ENCODE results near the gene FGF3. TPM values are rescaled to one million over a fixed set of nuclear protein-coding genes. Genes with fewer than 3 reads are reported as not detected.

The FGF3 gene
- total RNA-seq, 1 donor from 2014 or later: not detected

- Histone ChIP-seq H3K9me3 (replicated peaks) (no peaks in the 10 kb centered on the region), H3K27ac (replicated peaks) (no peak overlapping the region), H3K4me1 (no peaks in the 10 kb centered on the region), H3K27me3 (ENCODE audit: low read depth) (peaks cover 89% of the 10 kb centered on the region), H3K36me3 (no peaks in the 10 kb centered on the region), H3K4me3 (no peak overlapping the region)
- intact Hi-C loops (cut with micrococcal nuclease): no loop called here
- no peak for TF ChIP-seq CTCF (IDR thresholded peaks at IDR 0.05; ENCODE audit: borderline replicate concordance)
- DNase-seq: no peak
Observed at GRCh38 chr11:69865707-69866106, 46.5 kb upstream of the FGF3 start.

- Histone ChIP-seq H3K4me1 (no peaks in the 10 kb centered on the region), H3K36me3 (no peaks in the 10 kb centered on the region), H3K9me3 (replicated peaks) (no peaks in the 10 kb centered on the region), H3K4me3 (no peak overlapping the region), H3K27me3 (ENCODE audit: low read depth) (peaks cover 97% of the 10 kb centered on the region), H3K27ac (replicated peaks) (no peak overlapping the region)
- DNase-seq: no peak
- intact Hi-C loops (cut with micrococcal nuclease): no loop called here
- TF ChIP-seq CTCF (IDR thresholded peaks at IDR 0.05; ENCODE audit: borderline replicate concordance): no peak
Observed at GRCh38 chr11:69864686-69865661, 45.8 kb upstream of the FGF3 start.

GRCh38 chr11:69863544-69864200 is 44.5 kb upstream of the FGF3 start:
- H3K4me1 ChIP-seq: no peaks in the 10 kb centered on the region
- H3K4me3 ChIP-seq: no peak overlapping the region
- no peak overlapping the region for H3K27ac ChIP-seq (replicated peaks)
- no peaks in the 10 kb centered on the region for H3K36me3 ChIP-seq
- H3K27me3 ChIP-seq (ENCODE audit: low read depth): peaks cover 98% of the 10 kb centered on the region
- no peak for TF ChIP-seq CTCF (IDR thresholded peaks at IDR 0.05; ENCODE audit: borderline replicate concordance)
- intact Hi-C loops (cut with micrococcal nuclease): no loop called here
- DNase-seq: no peak
- no peaks in the 10 kb centered on the region for H3K9me3 ChIP-seq (replicated peaks)

GRCh38 chr11:69862797-69863543 is 43.8 kb upstream of the FGF3 start:
- Histone ChIP-seq H3K27me3 (ENCODE audit: low read depth) (peaks cover 96% of the 10 kb centered on the region), H3K4me1 (no peaks in the 10 kb centered on the region), H3K9me3 (replicated peaks) (no peaks in the 10 kb centered on the region), H3K36me3 (no peaks in the 10 kb centered on the region), H3K27ac (replicated peaks) (no peak overlapping the region), H3K4me3 (no peak overlapping the region)
- TF ChIP-seq CTCF (IDR thresholded peaks at IDR 0.05; ENCODE audit: borderline replicate concordance): no peak
- no peak for DNase-seq
- intact Hi-C loops (cut with micrococcal nuclease): no loop called here

- no peak for TF ChIP-seq CTCF (IDR thresholded peaks at IDR 0.05; ENCODE audit: borderline replicate concordance)
- H3K27ac ChIP-seq (replicated peaks): no peak overlapping the region
- no peak overlapping the region for H3K4me3 ChIP-seq
- H3K9me3 ChIP-seq (replicated peaks): no peaks in the 10 kb centered on the region
- H3K27me3 ChIP-seq (ENCODE audit: low read depth): peaks cover 96% of the 10 kb centered on the region
- intact Hi-C loops (cut with micrococcal nuclease): no loop called here
- DNase-seq: no peak
- H3K4me1 ChIP-seq: no peaks in the 10 kb centered on the region
- no peaks in the 10 kb centered on the region for H3K36me3 ChIP-seq
Observed at GRCh38 chr11:69862331-69862771, 43.1 kb upstream of the FGF3 start.
